Mucosa of rectum (tissue), 2 donors: ENCODE data around the gene ELL.

Source experiments
- H3K27ac ChIP-seq, 2 donors: one replicate each; pipeline ENCODE4 v1.7.0; 2013; ENCODE audit warnings: inconsistent platforms in 2 of 2, low read depth in 2 of 2, low read length in 2 of 2
- H3K27me3 ChIP-seq, 2 donors: one replicate each; pipeline ENCODE4 v1.7.0; 2013; ENCODE audit warnings: low read length in 2 of 2; ENCODE audit not compliant: control insufficient read depth in 2 of 2, insufficient read depth in 2 of 2
- H3K36me3 ChIP-seq, 2 donors: one replicate each; pipeline ENCODE4 v1.7.0; 2013; ENCODE audit warnings: low read length in 2 of 2; ENCODE audit not compliant: control insufficient read depth in 2 of 2, insufficient read depth in 2 of 2
- H3K4me1 ChIP-seq, 2 donors: one replicate each; pipeline ENCODE4 v1.7.0; 2013; ENCODE audit warnings: low read length in 2 of 2, mild to moderate bottlenecking in 1 of 2; ENCODE audit not compliant: control insufficient read depth in 2 of 2, insufficient read depth in 2 of 2
- H3K4me3 ChIP-seq, 2 donors: one replicate each; pipeline ENCODE4 v1.7.0; 2013; ENCODE audit warnings: low read length in 2 of 2
- H3K9ac ChIP-seq, 2 donors: one replicate each; pipeline ENCODE4 v1.7.0; 2013; ENCODE audit warnings: low read length in 2 of 2, low read depth in 1 of 2, mild to moderate bottlenecking in 1 of 2
- H3K9me3 ChIP-seq, 2 donors: one replicate each; pipeline ENCODE4 v1.7.0; 2013; ENCODE audit warnings: low read length in 2 of 2; ENCODE audit not compliant: control insufficient read depth in 2 of 2
- donor health status: healthy.
- donor health status: Normal muscosa, but diverticular disease.

Gene ELL

DNA sequence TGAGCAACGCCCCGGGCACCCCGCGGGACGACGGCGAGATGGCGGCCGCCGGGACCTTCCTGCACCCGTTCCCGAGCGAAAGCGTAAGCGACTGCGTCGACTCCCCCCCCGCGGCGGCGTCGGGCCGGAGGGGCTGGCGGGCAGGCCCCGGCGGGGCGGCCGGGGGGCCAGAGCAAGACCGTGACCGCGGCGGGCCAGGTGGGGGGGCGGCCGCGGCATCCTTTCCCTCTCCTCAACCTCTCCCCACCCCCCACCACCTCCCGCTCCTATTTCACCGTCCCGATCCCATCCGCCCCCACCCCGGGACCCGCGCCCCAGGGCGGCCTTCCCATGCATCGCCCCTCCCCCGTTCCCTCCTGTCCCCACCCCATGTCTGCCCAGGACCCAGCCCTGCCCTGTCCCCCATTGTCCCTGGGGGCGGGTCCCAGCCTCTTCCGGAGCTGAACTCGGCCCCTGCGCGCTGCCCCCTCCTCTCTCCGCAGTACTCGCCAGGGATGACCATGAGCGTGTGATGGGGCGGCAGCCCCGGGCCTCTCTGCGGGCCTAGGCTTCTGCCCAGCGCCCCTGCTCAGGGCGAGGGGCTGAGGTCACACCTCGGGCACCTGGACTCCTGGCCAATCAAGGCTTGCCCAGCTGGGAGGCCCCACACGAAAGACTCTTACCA lies 88.0 kb downstream of the ELL start:
- Histone ChIP-seq H3K9ac (no peak overlapping the region), H3K9me3 (no peaks in the 10 kb centered on the region), H3K4me3 (no peak overlapping the region), H3K27ac (no peak overlapping the region), H3K4me1 (peaks cover 14 to 21% of the 10 kb centered on the region in 2 donors), H3K27me3 (no peaks in the 10 kb centered on the region), H3K36me3 (no peaks in the 10 kb centered on the region)

DNA sequence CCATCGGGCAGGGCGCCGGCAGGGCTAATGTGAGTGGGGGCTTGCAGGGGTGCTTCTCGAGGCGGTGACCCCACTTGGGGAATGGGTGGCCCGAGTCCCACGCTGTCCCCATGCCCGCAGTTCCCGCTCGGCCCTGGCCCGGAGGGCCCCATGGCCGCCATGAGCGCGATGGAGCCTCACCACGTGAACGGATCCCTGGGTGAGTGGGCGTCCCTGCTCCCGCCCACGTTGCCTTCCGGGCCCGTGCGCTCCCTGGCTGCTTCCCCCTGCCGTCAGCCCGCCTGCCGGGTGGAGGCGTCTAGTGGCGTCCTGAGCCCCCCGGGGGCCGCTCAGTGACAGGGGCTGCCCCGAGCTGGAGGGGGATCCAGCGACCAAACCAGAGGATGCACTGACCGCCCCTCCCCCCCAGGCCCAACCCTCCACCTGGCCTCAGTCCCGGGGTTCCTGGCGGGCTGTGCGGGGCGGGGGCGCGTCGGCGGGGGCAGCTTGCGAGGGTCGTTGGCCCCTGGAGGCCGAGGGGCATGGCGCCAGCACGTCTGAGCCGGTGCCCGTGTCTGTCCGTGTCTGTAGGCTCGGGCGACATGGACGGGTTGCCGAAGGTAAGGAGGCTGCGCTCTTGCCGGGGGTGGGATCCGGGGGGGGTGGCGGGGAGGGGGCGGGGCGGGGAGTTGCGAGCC lies 88.7 kb downstream of the ELL start:
- no peaks in the 10 kb centered on the region for H3K27me3 ChIP-seq
- H3K9me3 ChIP-seq: no peaks in the 10 kb centered on the region
- no peaks in the 10 kb centered on the region for H3K36me3 ChIP-seq
- H3K27ac ChIP-seq: peak overlapping the region in 1 of 2 donors; percentile 32
- H3K4me1 ChIP-seq: peaks cover 11 to 15% of the 10 kb centered on the region in 2 donors
- peak overlapping the region; percentile 23 to 50 for H3K4me3 ChIP-seq
- no peak overlapping the region for H3K9ac ChIP-seq

DNA sequence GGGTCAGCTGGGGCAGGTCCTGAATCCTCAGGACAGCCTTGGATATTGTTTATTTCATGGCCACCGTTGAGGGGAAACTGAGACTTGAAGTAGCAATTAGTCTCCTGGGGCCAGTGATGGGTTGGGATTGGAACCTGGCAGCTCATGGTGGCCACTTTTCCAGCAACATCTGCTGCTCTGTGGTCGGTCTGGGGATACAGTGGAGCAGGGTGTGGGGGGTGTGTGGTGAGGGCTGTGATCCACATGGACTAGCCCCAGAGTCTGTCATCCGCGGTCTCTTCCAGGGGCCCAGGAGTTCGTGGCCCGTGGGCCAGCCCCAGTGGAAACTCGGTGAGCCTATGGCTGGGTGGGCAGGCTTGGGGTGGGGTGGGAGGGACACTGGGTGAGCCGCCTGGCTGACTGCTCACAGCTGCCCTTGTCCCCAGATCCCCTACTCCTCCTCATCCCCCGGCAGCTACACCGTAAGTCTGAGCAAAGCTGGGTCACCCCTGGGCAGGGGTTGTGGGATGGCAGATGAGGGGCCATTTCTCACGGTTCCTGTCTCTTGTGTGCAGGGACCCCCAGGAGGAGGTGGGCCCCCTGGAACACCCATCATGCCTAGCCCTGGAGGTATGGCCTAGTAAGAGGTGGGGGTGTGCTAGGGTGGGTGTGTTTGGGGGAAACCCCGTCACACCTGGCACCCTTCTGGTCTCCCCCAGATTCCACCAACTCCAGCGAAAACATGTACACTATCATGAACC lies 89.4 kb downstream of the ELL start:
- H3K27ac ChIP-seq: peak overlapping the region in 1 of 2 donors; percentile 32
- H3K36me3 ChIP-seq: no peaks in the 10 kb centered on the region
- no peaks in the 10 kb centered on the region for H3K9me3 ChIP-seq
- H3K4me3 ChIP-seq: peak overlapping the region; percentile 23 to 50
- H3K4me1 ChIP-seq: peaks cover 9 to 10% of the 10 kb centered on the region in 2 donors
- no peaks in the 10 kb centered on the region for H3K27me3 ChIP-seq
- H3K9ac ChIP-seq: no peak overlapping the region

DNA sequence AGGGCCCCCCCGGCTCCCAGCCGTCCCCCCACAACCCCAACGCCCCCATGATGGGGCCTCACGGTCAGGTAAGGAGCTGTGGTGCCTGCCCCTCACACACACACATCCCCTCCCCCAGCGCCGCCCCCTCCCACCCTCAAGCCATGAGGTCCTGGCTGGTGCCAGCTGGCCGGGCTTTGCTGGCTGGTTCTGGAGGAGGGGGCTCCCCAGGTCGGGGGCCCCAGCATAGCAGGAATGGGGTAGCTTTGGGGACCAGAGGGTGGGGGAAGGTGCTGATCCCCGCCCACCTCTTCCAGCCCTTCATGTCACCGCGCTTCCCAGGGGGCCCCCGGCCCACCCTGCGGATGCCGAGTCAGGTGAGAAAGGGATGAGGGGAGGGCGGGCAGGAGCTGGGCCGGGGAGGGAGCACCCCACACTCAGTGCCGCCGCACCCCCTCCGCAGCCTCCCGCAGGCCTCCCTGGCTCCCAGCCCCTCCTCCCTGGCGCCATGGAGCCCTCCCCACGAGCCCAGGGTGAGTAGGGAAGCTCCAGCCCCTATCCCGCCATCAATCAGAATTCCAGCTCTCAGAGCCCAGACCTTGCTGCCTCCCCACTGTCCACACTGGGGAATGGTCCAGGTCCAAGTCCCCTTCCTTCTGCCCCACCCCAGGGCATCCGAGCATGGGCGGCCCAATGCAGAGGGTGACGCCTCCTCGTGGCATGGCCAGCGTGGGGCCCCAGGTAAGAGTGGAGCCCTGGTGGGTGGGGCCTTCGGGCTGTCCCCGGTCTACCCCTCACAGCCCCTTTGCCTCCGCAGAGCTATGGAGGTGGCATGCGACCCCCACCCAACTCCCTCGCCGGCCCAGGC lies 90.3 kb downstream of the ELL start:
- H3K4me3 ChIP-seq: no peak overlapping the region
- no peaks in the 10 kb centered on the region for H3K27me3 ChIP-seq
- H3K9me3 ChIP-seq: no peaks in the 10 kb centered on the region
- no peak overlapping the region for H3K27ac ChIP-seq
- H3K4me1 ChIP-seq: peaks cover 7 to 8% of the 10 kb centered on the region in 2 donors
- H3K9ac ChIP-seq: no peak overlapping the region
- H3K36me3 ChIP-seq: no peaks in the 10 kb centered on the region

DNA sequence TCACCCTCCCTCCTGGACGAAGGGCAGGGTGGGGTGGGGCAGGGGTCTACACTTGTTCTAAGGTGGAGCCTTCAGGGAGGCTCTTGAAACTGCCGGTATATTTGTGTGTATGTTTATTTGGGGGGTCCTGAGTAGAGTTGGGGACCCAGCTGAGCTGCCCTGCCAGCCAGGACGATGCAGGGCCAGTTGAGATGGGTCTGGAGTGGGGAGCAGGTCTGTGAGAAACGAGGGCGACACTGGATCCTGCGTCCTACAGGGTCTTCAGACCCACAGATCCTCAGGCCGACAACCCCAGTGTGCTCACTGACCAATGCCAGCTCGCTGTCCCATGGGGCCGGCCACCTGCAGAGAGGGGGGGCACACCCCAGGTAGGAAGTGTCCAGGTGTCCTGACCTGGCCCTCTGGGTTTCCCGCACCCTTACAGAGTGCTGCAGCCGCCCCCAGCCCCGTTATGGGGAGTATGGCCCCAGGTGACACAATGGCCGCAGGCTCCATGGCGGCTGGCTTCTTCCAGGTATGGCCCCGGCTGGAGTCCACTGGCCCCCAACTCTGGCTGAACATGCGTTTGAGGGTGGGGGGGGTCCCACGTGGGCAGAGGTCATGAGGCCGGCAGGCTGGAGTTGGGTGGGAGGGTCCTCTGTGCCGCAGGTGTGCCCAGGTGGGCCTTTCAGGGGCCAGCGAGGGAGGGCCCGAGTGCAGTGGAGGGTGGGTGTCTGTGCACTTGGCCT lies 91.3 kb downstream of the ELL start:
- Histone ChIP-seq H3K4me3 (no peak overlapping the region), H3K9ac (no peak overlapping the region), H3K9me3 (no peaks in the 10 kb centered on the region), H3K27me3 (no peaks in the 10 kb centered on the region), H3K27ac (no peak overlapping the region), H3K4me1 (peaks cover 8 to 9% of the 10 kb centered on the region in 2 donors), H3K36me3 (no peaks in the 10 kb centered on the region)

DNA sequence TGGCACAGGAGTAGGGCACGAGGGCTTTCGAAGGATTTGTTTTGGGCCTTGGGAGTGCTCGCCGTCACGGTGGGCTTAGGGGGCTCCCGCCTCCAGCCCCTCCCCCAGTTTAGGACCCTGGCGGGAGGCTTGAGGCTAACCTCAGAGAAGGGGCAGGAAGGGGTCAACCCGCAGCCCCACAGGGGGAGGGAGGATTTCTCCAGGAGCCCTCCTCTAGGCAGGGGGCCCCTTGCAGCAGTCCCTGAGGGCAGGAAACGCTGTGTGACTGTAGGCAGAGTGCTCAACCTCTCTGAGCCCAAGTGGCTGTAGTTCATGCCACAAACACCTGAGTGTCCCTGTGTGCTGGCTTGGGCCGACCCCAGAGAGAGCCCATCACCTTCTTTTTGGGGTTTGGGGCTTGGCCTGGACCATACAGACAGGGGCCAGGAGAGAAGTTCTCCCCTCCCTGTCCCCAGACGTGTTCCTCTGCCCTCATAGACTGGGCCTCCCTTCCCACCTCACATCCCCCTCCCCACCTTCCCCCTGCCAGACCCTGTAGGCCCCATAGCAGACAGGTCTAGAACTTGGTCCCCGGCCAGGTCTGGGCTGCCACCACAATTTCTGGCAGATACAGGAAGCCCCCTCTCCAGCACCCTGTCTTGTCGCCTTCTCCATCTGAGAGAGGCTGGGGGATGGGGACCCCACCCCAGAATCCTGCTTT lies 92.0 kb downstream of the ELL start:
- peaks cover 8 to 11% of the 10 kb centered on the region in 2 donors for H3K4me1 ChIP-seq
- H3K9me3 ChIP-seq: no peaks in the 10 kb centered on the region
- H3K27ac ChIP-seq: peak overlapping the region in 1 of 2 donors; percentile 38
- no peaks in the 10 kb centered on the region for H3K27me3 ChIP-seq
- H3K36me3 ChIP-seq: no peaks in the 10 kb centered on the region
- peak overlapping the region in 1 of 2 donors; percentile 13 for H3K4me3 ChIP-seq
- no peak overlapping the region for H3K9ac ChIP-seq

DNA sequence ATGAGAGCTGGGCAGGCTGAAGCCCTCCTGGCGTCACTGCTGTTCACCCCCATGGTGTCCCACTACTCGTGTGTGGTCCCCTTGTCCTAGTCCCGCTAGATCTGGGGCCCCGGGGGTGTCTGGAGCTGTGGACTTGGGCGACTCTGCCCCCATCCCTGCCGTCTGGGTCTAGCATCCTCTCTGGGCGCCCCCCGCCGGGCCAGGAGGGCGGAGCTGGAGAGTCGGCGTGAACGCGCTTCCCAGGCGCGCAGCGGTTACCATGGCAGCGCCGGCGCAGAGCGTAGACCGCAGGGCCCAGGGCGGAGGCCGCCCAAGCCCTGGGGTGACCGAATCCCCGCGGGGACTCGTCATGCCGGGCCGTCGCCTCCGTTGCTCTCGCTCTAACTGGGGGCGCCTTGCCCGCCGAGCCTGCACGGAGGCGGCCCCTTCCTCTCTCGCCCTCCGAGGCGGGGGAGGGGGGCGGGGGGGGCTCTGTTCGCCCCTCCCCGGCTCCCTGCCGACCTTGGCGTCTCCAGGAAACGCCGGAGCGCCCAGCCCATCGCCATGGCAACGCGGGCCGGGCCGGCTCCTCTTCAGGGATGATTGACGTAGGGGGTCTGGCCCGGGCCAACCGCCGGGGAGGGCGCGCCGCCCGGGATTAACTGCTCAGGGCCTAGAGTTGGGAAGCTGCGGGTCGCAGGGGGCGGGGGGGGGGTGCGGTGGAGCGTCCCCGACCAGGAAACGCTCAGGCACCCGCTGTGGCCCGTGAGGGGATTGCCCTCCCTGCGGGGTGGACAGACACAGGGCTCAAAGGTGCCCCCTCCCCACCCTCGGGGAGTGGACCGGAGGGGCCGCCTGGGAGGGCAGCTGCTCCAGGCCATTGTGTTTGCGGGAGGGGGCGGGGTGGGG lies 92.8 kb downstream of the ELL start:
- H3K9ac ChIP-seq: no peak overlapping the region
- H3K27me3 ChIP-seq: no peaks in the 10 kb centered on the region

DNA sequence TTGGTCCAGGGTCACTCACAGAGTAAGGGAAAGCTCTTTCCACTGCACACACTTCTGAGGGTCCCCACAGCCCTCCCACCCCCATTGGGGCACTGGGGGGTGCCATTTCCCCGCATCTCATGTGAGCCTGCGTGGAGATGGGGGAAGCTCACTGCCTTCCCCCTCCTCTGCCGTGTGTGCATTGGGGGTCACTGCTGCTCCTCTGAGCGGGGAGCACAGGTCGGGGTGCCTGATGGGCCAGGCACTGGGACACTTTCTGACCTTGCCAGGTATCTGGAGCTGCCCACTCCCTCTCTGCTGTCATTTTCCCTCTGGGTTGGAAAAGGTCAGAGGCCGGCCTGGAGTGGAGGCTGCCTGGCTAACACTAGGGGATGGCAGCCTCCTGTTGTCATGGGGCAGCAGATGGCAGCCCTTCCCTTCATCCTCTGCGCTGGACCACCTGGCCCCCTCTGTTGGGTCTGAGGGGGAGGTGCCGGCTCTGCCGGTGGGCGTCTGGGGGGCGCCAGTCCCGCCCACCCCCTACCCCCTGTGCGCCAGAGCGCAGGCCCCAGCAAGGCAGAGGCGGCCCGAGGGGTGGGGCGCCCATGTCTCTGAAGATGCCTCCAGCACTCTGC lies 93.6 kb downstream of the ELL start:
- Histone ChIP-seq H3K9ac (no peak overlapping the region), H3K4me1 (peaks cover 13 to 16% of the 10 kb centered on the region in 2 donors), H3K27ac (peak overlapping the region; percentile 23 to 38), H3K36me3 (no peaks in the 10 kb centered on the region), H3K9me3 (no peaks in the 10 kb centered on the region), H3K27me3 (no peaks in the 10 kb centered on the region), H3K4me3 (peak overlapping the region in 1 of 2 donors; percentile 31)

More for the DNA sequence above, 92.8 kb downstream of the ELL start:
- H3K4me1 ChIP-seq: peaks cover 8 to 11% of the 10 kb centered on the region in 2 donors
- H3K36me3 ChIP-seq: no peaks in the 10 kb centered on the region
- H3K9me3 ChIP-seq: no peaks in the 10 kb centered on the region
- H3K4me3 ChIP-seq: peak overlapping the region; percentile 11 to 31
- peak overlapping the region; percentile 23 to 38 for H3K27ac ChIP-seq
